OCI-LY1 (cell line): ENCODE measurements around the gene PLA2G12B.

Experiments used
- H2AFZ ChIP-seq: fragments of 200-600 bp; sonication (generic), shearing (Covaris generic); 2 replicates; pipeline ENCODE4 v1.6.0; 2014; ENCODE audit warnings: antibody characterized with exemption, mild to moderate bottlenecking, low read length
- H3F3A ChIP-seq: fragments of 200-600 bp; sonication (generic), shearing (Covaris generic); 2 replicates; pipeline ENCODE4 v1.6.0; 2014; ENCODE audit warnings: mild to moderate bottlenecking, antibody characterized with exemption, low read length, moderate library complexity; ENCODE audit not compliant: insufficient read depth
- H3K27ac ChIP-seq: fragments of 200-600 bp; sonication (generic); 2 replicates; pipeline ENCODE4 v1.5.1; 2014; ENCODE audit warnings: low read length, mixed run types, mild to moderate bottlenecking, low read depth; ENCODE audit not compliant: poor library complexity, severe bottlenecking
- H3K27me3 ChIP-seq: fragments of 200-600 bp; sonication (generic); 2 replicates; pipeline ENCODE4 v1.6.0; 2014; ENCODE audit warnings: antibody characterized with exemption, mild to moderate bottlenecking, low read length, moderate library complexity; ENCODE audit not compliant: insufficient read depth
- H3K36me3 ChIP-seq: fragments of 200-600 bp; sonication (generic); 2 replicates; pipeline ENCODE4 v1.6.1; 2014; ENCODE audit warnings: mild to moderate bottlenecking, antibody characterized with exemption, low read length, moderate library complexity, mixed read lengths; ENCODE audit not compliant: insufficient read depth
- H3K4me1 ChIP-seq: fragments of 200-600 bp; sonication (generic); 2 replicates; pipeline ENCODE4 v1.5.1; 2014; ENCODE audit warnings: mild to moderate bottlenecking, low read length, moderate library complexity; ENCODE audit not compliant: insufficient read depth, severe bottlenecking
- H3K4me2 ChIP-seq: fragments of 200-600 bp; sonication (generic), shearing (Covaris generic); 2 replicates; pipeline ENCODE4 v1.6.1; 2014; ENCODE audit warnings: low read length
- H3K4me3 ChIP-seq: fragments of 200-600 bp; sonication (generic); 2 replicates; pipeline ENCODE4 v1.5.1; 2014; ENCODE audit warnings: low read length, low read depth, mild to moderate bottlenecking, mixed read lengths; ENCODE audit not compliant: poor library complexity, severe bottlenecking
- H3K79me2 ChIP-seq: fragments of 200-600 bp; shearing (Covaris generic); 2 replicates; pipeline ENCODE4 v1.6.1; 2016; ENCODE audit warnings: mixed run types, low read length, mixed read lengths; ENCODE audit not compliant: insufficient read depth
- H3K9ac ChIP-seq: fragments of 200-600 bp; sonication (generic), shearing (Covaris generic); 2 replicates; pipeline ENCODE4 v1.6.1; 2014; ENCODE audit warnings: mild to moderate bottlenecking, low read length, mixed read lengths
- H3K9me2 ChIP-seq: fragments of 200-600 bp; sonication (generic), shearing (Covaris generic); 2 replicates; pipeline ENCODE4 v1.6.1; 2014; ENCODE audit warnings: low read depth, mild to moderate bottlenecking, low read length, mixed read lengths
- H3K9me3 ChIP-seq: fragments of 200-600 bp; shearing (Covaris generic); 2 replicates; pipeline ENCODE4 v1.6.1; 2014; ENCODE audit warnings: low read length, mixed read lengths
- H4K20me1 ChIP-seq: fragments of 200-600 bp; sonication (generic), shearing (Covaris generic); 2 replicates; pipeline ENCODE4 v1.6.0; 2016; ENCODE audit warnings: mild to moderate bottlenecking, low read length; ENCODE audit not compliant: insufficient read depth
- CTCF ChIP-seq: fragments of 200-600 bp; sonication (generic), shearing (Covaris generic); IDR thresholded peaks from 2 replicates; pipeline ENCODE4 v1.5.1; 2017; ENCODE audit warnings: mild to moderate bottlenecking, antibody characterized with exemption, low read length, moderate library complexity, mixed read lengths
- EZH2 ChIP-seq: fragments of 200-600 bp; sonication (generic), shearing (Covaris generic); IDR thresholded peaks from 2 replicates; pipeline ENCODE4 v1.8.0; 2017; ENCODE audit warnings: borderline replicate concordance, mixed run types, mild to moderate bottlenecking, antibody characterized with exemption, low read length, moderate library complexity, mixed read lengths

PLA2G12B gene

GRCh38 chr10:72899545-72899944 is 55.1 kb downstream of the PLA2G12B start:
- TF ChIP-seq EZH2 (no peak), CTCF (no peak)
- no peaks in the 10 kb centered on the region for H3K4me1 ChIP-seq
- no peak overlapping the region for H3K27ac ChIP-seq
- no peak overlapping the region for H2AFZ ChIP-seq
- no peaks in the 10 kb centered on the region for H4K20me1 ChIP-seq
- no peak overlapping the region for H3K4me3 ChIP-seq
- H3F3A ChIP-seq = no peaks in the 10 kb centered on the region
- no peak overlapping the region for H3K9ac ChIP-seq
- no peaks in the 10 kb centered on the region for H3K79me2 ChIP-seq
- no peak overlapping the region for H3K4me2 ChIP-seq
- H3K9me3 ChIP-seq = no peaks in the 10 kb centered on the region
- H3K36me3 ChIP-seq = no peaks in the 10 kb centered on the region
- H3K9me2 ChIP-seq = no peaks in the 10 kb centered on the region
- peaks cover 3% of the 10 kb centered on the region; the same call in 1 of the 2 replicates for H3K27me3 ChIP-seq

GRCh38 chr10:72898616-72899015 is 56.0 kb downstream of the PLA2G12B start:
- no peak overlapping the region for H2AFZ ChIP-seq
- no peaks in the 10 kb centered on the region for H4K20me1 ChIP-seq
- peaks cover 3% of the 10 kb centered on the region; the same call in 1 of the 2 replicates for H3K27me3 ChIP-seq
- no peaks in the 10 kb centered on the region for H3K4me1 ChIP-seq
- H3K79me2 ChIP-seq = no peaks in the 10 kb centered on the region
- no peak for TF ChIP-seq CTCF
- TF ChIP-seq EZH2 = no peak
- H3K9me3 ChIP-seq = no peaks in the 10 kb centered on the region
- H3K36me3 ChIP-seq = no peaks in the 10 kb centered on the region
- no peaks in the 10 kb centered on the region for H3F3A ChIP-seq
- no peaks in the 10 kb centered on the region for H3K9me2 ChIP-seq
- no peak overlapping the region for H3K4me2 ChIP-seq
- H3K27ac ChIP-seq = no peak overlapping the region
- no peak overlapping the region for H3K9ac ChIP-seq
- no peak overlapping the region for H3K4me3 ChIP-seq

- no peaks in the 10 kb centered on the region for H3K4me1 ChIP-seq
- H3K79me2 ChIP-seq = no peaks in the 10 kb centered on the region
- H3K36me3 ChIP-seq = no peaks in the 10 kb centered on the region
- H3K9me3 ChIP-seq = no peaks in the 10 kb centered on the region
- no peak overlapping the region for H3K4me2 ChIP-seq
- H3K27ac ChIP-seq = no peak overlapping the region
- no peaks in the 10 kb centered on the region for H3F3A ChIP-seq
- H3K9ac ChIP-seq = no peak overlapping the region
- H3K4me3 ChIP-seq = no peak overlapping the region
- TF ChIP-seq CTCF = no peak
- no peak for TF ChIP-seq EZH2
- no peaks in the 10 kb centered on the region for H3K9me2 ChIP-seq
- H4K20me1 ChIP-seq = no peaks in the 10 kb centered on the region
- H3K27me3 ChIP-seq = peaks cover 3% of the 10 kb centered on the region; the same call in 1 of the 2 replicates
- no peak overlapping the region for H2AFZ ChIP-seq
These were observed 59.3 kb downstream of the PLA2G12B start for GRCh38 chr10:72895236-72895850.
